Measurements from ENCODE around the gene PHOSPHO2.

DNA sequence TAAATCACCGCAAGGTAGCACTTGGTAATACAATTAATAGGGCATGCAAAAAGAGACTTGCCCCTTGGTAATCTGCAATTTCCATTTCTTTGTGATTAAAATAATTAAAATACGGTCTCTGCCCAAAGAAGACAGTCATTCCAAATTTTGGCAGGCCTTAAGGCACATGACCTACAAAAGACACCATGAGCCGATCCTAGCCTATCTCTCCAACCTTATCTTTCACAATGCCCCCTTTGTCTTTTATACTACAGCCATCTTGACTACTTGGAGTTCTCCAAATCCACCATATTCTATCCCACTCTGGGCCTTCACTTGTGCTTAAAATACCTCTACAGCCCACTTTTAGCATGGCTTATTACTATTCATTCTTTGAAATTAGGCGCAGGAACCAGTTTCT is 23.3 kb upstream of the PHOSPHO2 start:
- TF ChIP-seq, protein P1, sequence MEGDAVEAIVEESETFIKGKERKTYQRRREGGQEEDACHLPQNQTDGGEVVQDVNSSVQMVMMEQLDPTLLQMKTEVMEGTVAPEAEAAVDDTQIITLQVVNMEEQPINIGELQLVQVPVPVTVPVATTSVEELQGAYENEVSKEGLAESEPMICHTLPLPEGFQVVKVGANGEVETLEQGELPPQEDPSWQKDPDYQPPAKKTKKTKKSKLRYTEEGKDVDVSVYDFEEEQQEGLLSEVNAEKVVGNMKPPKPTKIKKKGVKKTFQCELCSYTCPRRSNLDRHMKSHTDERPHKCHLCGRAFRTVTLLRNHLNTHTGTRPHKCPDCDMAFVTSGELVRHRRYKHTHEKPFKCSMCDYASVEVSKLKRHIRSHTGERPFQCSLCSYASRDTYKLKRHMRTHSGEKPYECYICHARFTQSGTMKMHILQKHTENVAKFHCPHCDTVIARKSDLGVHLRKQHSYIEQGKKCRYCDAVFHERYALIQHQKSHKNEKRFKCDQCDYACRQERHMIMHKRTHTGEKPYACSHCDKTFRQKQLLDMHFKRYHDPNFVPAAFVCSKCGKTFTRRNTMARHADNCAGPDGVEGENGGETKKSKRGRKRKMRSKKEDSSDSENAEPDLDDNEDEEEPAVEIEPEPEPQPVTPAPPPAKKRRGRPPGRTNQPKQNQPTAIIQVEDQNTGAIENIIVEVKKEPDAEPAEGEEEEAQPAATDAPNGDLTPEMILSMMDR (IDR thresholded peaks at IDR 0.05): no peak
- no peak for TF ChIP-seq EZH2 (IDR thresholded peaks at IDR 0.05)

All from neural progenitor cell (in vitro differentiated cells).